Superior temporal gyrus (tissue), 1 donor: ENCODE measurements around the gene KIF12.
"Not testable (repeated sequence)": the region's sequence is repeated elsewhere in the genome, so short reads cannot be mapped to it uniquely, and the experiment has no call there.

Source experiments
- DNase-seq: peaks from one replicate; pipeline ENCODE4 v3.0.0-alpha.2; 2016; ENCODE audit errors: extremely low spot score

The KIF12 gene

GRCh38 chr9:114085387-114085789 lies 13.7 kb downstream of the KIF12 start:
- DNase-seq = no peak

- no peak for DNase-seq
Observed at GRCh38 chr9:114084282-114085073, 14.6 kb downstream of the KIF12 start.

- no peak for DNase-seq
Observed at GRCh38 chr9:114083666-114084065, 15.4 kb downstream of the KIF12 start.

DNA sequence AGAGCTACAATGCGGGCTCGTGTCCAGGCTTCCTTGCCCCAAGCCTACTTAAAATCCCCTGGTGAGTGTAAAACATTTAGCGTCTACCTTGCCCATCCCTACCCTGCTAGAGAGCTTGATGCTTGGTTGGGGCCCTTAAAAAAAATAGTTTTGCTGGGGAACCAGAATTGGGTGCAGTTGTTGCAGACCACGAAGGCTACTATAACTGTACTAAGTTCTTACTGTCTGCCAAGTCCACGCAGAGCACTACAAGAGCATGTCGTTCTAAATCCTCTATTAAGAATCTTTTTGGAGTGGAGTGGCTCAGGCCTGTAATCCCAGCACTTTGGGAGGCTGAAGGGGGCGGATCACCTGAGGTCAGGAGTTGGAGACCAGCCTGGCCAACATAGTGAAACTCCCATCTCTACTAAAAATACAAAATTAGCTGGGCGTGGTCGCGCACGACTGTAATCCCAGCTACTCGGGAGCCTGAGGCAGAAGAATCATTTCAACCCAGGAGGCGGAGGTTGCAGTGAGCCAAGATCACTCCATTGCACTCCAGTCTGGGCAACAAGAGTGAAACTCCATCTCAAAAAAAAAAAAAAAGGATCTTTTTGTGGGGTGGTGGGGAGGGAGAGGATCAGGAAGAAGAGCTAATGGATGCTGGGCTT lies 16.2 kb downstream of the KIF12 start:
- not testable (repeated sequence) for DNase-seq

GRCh38 chr9:114082017-114082762 lies 16.9 kb downstream of the KIF12 start:
- peak; percentile 98 for DNase-seq

GRCh38 chr9:114081441-114082016 lies 17.6 kb downstream of the KIF12 start:
- DNase-seq = no peak

DNA sequence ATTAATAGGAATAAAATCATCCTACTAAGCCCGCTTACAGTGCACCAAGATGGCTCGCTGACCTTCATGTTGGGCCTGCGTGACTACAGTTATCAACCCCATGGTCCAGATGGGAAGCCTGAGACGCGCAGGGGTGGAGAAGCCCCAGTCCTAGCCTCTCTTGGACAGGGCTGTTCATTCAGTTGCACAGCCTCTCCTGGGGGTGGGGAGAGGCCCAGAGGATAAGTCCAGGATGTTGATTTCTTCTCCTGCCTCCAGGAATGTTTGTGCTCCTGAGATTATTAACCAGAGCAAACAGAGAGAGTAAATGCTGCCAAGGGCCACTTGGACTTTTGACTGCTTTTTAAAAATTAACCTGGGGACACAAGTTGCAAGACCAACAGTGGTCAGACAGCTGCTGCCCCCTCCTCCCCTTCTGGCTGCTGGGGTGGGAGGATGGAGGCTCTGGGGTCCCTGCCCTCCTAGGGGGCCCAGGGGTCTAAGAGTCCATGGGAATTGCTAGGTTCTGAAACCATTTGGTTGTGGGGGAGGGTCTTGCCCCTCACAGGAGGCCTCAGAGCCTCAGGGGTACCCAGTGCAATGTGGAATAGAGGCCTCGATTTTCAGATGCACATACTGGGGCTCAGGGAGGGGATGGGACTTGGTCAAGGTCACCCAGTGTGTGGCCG lies 18.2 kb downstream of the KIF12 start:
- DNase-seq = no peak

GRCh38 chr9:114080195-114080772 lies 18.8 kb downstream of the KIF12 start:
- no peak for DNase-seq

GRCh38 chr9:114078781-114079156 lies 20.3 kb downstream of the KIF12 start:
- no peak for DNase-seq

GRCh38 chr9:114078021-114078780 lies 20.9 kb downstream of the KIF12 start, which contains the start of gene AMBP:
Gene AMBP (minus strand): TSS chr9:114078300. CDS start chr9:114078209, 91 bp downstream.
- no peak for DNase-seq

- no peak for DNase-seq
Observed at GRCh38 chr9:114077162-114077837, 21.8 kb downstream of the KIF12 start.

DNA sequence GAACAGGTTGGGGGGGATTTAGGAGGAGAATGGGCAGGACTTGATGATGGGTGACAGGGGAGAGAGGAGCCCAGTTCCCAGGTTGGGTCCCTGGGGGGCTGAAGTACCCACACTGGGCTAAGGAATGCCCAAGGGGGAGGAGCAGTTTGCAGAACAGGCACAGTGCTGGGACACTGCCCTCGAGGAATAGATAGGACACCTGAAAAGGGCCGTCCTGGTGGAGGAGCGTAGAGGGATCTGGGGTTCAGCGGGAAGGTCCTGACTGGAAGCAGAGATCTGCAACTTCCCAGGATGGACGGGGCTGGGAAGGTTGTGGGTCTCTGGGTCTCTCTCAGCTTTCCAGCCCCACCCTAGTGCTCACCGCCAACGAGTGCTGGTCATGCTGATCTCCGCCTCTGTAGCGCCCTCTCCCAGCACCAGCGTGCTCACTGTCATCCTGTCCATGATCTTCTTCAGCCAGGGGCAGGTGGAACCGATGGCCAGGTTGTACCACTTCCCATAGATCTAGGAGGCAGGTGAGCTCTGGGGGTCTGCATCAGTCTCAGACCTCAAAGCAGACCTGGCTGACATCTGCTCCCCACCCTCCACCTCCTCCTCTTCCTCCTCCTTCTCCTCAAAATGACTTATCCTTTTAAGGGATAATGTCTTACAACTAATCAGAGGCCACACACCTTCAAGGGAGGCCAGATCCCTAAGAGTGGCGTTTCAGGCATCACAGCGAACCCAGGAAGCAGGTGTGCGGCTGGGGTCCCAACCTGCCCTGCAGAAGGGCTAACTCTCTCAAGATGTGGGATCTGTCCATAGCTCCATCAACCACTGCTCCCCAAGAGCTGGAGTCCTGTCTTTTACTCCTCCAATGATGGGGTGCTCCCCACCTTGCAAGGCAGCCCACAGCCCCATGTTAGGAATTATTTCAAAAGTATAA lies 22.6 kb downstream of the KIF12 start:
- no peak for DNase-seq

DNA sequence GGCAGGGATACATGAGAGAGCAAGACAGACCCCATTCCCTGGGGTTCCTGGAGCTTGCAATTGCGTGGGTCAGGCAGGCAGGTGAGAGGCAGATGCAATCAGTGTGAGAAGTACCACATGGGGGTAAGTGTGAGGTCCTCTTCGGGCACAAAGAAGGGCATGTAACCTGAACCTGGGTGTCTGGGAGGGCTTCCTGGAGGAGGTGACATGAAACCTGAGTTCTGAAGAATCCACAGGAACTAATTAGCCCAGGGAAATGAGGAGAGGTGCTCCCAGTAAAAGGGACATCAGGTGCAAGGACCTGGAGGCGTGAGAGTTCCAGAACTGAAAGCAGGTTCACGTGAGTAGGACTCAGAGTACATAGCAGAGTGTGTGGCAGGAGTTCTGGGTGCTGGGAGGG lies 23.5 kb downstream of the KIF12 start:
- DNase-seq = no peak

GRCh38 chr9:114072184-114073140 lies 26.6 kb downstream of the KIF12 start:
- DNase-seq = no peak

DNA sequence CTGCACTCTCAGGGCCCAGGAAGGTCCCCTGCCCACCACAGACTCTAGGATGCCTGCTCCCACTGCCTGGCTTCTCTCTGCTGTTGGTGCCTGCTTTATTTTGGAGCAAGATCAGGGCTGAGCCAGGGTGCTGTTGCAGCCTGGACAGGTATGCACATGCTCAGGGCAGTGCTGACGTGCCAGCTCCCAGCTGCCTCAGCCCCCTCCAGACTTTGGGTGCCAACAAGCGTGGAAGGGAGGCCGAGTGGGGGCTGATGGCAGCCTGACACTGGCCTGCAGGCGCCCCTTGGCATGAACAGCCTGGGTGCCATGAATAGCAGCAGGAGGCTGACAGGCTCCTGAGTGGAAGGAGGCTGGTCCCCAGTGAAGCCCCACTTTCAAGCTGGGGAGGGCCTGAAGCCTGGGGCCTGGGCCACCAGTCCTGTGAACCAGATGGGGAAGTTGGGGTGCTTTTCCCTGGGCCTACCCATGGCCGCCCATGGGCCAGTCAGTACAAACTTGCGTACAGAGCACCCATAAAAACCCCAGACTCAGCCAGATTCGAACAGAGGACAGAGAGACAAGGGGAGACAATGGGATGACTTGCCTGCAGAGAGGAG lies 27.8 kb downstream of the KIF12 start:
- DNase-seq = no peak

GRCh38 chr9:114070188-114071103 lies 28.6 kb downstream of the KIF12 start:
- no peak for DNase-seq
